HL-60/S4 treated with retinoic acid at 250 ng/mL for 4 days and 3 days (cell line): Measurements from ENCODE around the gene GPSM1.
"Not testable (repeated sequence)": the region's sequence is repeated elsewhere in the genome, so short reads cannot be mapped to it uniquely, and the experiment has no call there.

Experiments used
- in situ Hi-C: fragments of 300-500 bp; cut with MboI; formaldehyde crosslinking; loops from 2 replicates; pipeline ENCODE4 v1.7.0; 2022; ENCODE audit warnings: low sequenced_read_pairs

GPSM1 gene

DNA sequence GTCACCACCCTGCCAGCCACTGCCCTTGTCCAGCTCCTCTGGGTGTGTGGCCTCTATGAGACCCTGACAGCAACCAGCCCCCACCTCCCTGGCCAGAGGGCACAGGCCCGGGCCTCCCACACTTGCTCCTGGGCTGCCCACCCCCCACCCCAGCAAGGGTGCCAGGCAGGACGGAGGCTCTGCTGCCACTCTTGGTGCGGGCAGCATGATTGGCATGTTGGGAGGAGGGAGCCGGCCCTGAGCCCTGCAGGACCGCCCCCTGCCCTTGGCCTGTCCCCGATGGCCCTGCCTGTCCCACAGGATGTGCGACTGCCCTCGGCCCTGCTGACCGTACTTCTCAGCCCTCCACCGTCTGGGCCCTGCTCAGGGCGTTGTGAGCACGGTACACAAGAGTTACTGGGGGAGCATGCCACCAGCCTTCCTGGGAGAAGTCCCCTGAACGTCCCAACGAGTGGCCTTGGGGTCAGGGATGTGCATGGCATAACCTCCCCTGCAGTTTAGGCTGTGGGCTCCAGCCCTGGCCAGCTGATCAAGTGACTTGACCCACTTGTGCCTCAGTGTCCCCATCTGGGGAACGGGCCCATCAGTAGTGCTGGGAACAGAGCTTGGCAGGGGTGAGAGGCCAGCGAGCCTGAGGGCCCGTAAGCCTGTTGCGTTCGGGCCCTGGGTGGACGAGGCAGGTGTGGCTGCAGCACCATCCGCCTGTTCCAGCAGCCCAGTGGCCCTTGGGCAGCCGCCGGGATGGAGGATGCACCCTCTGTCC lies 16.0 kb downstream of the GPSM1 start:
- in situ Hi-C loops, result no loop called here

DNA sequence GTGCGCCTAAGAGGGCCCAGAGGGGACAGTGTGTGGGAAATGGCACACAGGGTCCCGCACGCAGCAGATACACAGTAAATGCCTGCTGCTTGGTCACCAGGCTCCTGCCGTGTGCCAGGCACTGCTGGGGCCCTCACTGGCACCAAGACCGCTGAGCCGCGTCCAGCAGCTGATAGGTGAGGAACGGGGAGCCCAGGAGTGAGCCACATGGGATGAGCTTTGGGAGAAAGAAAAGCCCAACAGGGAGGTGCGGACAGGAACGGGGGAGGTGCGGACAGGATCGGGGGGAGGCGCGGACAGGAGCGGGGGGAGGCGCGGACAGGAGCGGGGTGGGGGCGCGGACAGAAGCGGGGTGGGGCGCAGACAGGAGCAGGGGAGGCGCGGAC lies 16.5 kb downstream of the GPSM1 start:
- in situ Hi-C loops, result no loop called here

DNA sequence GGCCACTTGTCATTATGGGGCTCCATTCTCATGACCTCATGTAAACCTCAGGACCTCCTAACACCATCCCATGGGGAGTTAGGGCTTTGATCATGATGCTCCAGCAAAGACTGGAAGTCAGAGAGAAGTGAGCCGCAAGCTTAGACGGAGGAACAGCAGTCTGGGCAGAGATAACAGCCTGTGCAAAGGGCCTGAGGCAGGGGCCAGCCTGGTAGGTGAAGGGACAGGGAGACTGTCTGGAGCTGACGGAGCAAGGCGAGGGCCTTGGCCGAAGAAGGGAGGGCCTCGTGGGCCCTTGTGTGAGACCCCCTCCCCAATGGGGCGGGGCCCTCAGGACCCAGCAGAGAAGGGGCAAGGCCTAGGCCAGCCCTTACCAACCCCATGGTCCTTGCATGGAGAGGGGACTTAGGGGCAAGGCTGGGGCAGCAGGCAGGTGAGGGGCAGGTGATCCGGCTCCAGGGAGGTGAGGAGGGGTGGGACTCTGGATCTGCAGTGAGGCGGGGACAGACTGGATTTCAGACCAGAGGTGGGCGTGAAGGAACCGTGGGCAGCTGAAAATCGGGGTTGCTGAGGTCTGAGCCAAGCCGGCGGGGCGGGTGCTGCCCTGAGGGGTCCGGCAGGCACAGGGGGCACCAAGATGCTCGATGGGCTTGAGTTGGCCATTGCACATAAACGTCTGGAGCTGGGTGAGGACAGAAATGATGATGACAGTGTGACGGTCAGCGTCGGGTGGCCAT lies 17.4 kb downstream of the GPSM1 start:
- in situ Hi-C loops, result no loop called here

DNA sequence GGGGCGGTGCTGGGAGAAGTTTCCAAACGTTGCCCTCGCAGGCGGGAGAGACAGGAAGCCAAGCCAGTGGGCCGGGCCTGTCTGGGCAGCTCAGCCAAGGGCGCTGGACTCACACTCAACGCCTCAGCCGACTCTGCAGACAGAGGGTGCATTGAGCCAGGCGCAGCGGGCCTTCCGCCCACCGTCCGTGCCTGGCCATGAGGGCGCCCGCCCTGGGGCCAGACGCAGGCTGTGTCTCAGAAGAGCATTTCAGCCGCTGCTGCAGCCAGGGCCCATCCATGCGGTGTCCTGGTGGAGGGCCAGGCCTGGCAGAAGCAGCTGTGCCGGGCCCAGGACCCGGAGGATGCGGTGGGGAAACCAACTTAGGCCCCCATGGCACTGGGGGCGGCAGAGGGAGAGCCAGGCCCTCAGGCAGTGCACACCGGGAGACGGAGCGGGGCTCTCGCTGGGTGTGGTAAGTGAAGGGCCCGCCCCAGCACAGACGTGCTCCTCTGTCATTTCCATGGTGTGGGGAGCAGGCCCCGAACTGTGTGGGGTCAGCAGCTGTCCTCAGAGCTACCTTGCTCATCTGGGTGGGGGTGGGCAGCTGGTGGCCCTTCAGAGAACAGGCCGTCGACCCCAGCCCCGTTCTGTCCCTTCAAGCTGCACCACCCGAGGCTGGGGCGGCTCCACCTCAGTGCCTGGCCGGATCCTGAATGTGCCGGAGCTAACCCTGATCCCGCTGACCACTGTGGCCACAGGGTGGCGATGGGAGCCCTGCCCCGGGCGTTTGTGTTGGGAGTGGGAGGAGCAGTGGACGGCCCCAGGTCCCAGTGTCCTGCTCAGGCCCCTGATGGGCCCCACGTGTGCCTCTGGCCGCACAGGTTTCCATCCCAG lies 18.2 kb downstream of the GPSM1 start:
- in situ Hi-C loops, result no loop called here

DNA sequence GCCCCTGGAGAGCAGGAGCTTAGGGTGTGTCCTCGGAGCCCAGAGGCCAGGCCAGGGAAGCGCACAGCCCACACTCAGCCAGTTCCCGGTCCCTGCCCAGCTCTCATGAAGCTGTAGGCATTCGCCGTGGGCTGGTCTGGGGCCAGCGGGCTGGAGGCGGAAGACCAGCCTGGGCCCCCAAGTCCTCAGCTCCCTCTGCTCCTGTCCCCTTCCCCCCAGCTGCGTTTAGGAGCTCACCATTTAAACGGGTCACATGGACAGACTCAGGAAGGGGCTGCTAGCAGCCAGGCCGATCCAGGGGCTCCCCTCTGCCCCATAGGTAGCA lies 18.8 kb downstream of the GPSM1 start:
- in situ Hi-C loops, result no loop called here

DNA sequence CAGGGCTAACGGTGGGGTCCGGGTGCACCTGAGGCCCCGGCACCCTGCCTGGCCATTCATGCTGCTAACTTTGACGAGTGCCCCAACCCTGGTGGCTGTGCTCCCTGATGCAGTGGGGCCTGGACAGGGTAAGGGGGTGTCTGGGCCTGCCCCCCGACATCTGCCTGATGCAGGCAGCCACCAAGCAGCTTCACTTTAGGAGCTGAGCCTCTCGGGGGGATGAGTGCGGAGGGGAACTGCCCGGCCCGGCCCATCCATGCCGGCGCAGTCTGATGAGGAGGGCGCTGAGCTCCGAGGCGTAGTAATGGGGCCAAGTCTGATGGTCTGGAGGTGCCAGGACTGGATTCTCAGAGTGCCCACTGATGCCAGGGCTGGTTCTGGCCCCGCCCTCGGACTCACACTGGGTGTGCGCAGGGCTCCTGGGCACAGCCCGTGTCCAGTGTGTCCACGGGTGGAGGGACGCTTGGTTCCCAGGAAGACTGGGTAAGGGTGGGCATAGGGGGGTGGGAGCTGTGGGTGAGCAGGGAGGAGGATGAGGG lies 19.7 kb downstream of the GPSM1 start:
- in situ Hi-C loops, result no loop called here

DNA sequence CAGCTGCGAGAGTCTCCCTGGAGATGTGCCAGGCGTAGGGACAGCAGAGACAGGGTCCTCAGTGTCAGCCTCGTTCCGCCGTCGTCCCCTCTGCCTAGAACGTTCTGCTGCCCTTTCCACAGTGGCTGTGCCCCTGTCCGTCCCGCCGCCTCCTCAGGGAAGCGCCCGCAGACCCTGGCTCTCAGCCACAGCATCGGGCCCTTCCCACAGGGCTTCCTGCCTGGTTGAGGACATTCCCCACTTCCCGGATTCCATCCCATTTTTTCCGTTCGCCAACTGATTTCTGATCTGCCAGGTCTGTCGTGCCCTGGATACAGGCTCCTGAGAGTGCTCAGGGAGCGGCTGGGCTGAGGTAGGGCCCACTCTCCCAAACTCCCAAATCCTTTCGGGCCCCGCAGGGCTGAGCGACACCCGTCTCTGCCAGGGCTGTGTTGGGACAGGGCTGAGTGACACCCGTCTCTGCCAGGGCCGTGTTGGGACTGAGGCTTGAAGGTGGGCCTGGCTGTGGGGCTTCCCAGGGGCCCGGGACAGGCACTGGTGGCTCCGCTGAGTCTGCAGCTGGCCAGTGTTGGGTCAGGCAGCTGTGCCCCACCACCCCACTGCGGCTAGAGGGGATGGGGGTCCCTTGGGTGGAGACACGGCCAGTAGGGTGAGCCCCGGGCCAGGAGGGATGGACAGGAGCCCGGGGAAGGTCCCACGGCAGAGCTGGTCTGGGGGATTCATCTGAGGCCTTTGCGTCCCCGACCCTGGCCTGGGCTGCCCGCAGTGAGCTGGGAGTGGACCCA lies 20.3 kb downstream of the GPSM1 start:
- in situ Hi-C loops, result no loop called here

DNA sequence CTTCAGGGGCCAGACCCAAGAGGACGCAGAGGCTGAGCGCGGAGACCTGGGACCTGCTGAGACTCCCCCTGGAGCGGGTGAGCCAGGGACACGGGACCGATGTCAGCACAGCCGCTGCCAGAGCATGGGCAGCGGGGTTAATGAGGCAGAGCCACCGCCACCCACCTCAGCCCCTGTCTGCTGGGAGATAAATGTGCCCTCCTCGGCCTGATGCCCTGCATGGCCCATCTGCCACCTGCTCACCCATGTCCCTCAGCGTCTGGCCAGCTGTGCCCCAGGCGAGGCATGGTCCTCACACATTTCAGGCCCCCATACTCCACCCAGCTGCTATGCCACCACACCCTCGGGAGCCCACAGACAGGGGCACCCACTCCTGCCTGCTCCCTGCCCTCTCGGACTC lies 21.4 kb downstream of the GPSM1 start:
- in situ Hi-C loops, result no loop called here

DNA sequence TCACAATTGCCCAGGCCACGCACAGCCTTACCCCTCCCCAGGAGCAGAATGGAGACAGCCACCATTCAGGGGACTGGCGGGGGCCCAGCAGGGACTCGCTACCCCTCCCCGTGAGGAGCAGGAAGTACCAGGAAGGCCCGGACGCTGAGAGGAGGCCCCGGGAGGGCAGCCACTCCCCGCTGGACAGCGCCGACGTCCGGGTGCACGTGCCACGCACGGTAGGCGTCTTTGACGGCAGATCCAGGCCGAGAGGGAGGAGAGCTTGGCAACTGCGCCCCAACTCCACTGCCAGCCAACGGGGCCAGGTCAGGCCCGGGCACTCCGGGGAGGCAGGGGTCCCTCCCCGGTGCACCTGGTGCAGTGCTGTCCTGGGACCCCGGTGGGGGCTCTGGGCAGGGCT lies 22.2 kb downstream of the GPSM1 start:
- in situ Hi-C loops, result no loop called here

DNA sequence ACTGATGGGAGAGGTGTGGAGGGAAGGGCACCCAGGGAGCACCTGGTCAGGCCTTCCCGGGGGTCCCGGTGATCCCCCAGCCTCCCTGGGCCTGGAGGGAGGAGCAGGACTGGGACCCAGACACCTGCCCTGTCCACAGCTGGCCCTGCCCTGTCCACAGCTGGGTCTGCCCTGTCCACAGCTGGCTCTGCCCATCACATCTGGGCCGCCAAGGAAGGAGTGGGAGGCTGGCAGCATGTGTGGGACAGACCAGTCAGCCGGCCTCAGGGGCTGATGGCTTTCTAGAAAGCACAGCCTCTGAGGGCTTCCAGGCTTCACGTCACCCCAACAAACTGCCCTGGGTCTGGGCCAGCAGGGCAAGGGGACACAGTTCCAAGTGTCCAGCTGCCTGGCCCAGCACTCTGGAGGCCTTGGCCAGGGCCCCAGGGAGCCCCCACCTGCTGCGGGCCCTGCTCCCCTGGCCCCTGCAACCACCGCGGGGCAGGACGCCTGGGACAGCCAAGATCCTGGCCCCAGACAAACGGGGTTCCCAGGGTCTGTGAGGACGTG lies 24.0 kb downstream of the GPSM1 start:
- in situ Hi-C loops, result no loop called here

DNA sequence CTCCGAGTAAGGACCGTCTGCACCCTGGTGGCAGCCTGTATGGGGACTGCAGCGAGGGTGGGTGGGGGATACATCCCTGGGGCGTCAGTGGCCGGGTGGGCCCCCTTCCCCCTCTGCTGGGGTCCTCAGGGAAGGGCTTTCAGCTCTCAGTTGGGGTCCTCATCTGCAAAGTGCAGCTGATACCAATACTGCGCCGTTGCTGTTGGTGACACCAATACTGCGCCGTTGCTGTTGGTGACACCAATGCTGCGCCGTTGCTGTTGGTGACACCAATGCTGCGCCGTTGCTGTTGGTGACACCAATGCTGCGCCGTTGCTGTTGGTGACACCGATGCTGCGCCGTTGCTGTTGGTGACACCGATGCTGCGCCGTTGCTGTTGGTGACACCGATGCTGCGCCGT lies 24.5 kb downstream of the GPSM1 start:
- in situ Hi-C loops, result not testable (repeated sequence)

DNA sequence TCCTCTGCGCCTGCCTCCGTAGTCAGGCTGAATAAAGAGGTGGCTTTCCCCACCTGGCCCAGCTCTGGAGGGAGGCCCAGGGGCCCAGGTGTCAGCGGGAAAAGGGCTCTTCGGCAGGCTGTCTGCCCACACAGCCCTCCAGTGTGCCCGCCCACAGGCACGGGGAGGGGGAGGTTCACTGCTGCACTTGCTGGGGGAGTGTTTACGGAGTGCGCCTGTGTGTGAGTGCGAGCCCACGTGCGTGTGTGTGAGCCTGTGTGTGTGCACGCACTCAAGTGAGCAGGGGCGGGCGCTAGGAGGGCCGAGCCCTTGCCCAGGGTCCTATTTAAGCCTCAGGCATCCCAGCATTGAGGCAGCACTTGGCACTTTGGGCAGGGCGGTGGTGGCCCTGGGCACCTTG lies 25.3 kb downstream of the GPSM1 start:
- in situ Hi-C loops, result no loop called here

DNA sequence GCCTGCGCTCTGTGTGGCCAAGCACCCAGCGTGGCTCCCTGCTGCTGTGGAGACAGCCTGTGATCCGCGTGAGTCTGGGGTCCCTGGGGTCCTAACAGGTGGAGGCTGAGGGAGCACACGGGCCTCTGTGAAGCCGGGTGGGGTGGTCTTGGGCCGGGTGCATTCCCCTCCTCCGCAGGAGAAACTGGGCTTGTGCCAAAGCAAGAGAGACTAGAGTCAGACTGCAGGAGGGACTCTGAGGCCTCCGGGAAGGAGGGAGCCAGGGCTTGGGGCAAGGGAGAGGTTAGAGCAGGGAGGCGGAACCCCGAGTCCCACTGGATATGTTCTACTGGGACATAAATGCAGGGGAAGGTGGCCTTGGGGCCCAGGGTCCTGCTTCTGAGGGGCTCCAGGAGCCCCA lies 25.7 kb downstream of the GPSM1 start:
- in situ Hi-C loops, result no loop called here

DNA sequence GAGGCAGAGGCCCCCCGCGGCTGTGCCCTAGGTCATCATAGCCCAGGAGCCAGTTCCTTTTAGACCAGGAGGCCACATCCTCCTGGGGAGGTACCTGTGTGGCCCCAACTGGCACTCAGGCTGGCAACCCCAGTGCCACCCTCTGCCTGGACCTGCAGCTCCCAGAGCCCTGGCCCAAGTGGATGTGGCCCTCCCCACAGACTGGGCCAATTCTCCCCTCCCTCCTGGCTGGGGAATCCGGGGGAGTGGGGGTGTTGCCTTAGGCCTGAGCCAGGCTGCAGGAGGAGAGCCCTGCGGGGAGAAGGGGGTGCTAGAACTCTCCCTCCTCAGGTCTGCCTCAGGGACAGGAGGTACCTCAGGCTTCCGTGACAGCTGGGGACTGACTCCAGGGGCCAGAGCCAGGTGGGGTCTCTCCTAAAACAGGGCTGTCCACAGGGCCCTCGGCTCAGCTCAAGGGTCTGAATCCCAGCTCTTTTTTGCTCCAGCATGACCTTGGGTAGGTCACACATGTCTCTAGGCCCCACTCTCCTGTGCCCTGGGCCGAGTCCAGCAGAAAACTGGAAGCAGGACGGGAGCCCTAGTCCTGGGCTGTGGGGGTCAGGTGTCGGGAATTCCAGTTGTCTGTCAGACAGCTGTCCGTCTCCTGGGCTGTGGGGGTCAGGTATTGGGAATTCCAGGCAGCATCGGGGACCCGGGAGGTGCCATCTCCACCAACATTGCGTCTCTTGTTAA lies 26.6 kb downstream of the GPSM1 start:
- in situ Hi-C loops, result no loop called here

DNA sequence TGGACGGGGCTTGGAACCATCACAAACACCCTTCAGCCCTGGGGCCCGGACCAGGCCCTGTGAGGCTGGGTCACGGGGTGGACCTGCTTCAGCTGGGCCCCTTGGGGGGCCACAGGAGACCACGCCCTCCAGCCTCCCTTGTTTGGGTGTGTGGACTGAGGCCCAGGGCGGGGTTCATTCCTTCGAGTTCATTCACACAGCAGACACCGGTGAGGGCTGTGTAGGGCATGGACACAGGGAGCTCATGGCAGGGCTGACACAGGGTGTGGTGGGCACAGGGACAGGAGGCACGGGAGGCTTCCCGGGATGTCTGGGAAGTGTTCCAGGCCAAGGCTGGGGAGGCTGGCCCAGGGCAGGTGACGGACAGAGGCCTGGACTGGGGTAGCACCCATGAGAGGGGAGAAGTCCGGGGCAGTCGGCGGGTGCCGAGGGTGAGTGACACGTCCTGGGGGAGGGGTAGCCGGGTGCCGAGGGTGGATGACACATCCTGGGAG lies 27.3 kb downstream of the GPSM1 start:
- in situ Hi-C loops, result no loop called here

DNA sequence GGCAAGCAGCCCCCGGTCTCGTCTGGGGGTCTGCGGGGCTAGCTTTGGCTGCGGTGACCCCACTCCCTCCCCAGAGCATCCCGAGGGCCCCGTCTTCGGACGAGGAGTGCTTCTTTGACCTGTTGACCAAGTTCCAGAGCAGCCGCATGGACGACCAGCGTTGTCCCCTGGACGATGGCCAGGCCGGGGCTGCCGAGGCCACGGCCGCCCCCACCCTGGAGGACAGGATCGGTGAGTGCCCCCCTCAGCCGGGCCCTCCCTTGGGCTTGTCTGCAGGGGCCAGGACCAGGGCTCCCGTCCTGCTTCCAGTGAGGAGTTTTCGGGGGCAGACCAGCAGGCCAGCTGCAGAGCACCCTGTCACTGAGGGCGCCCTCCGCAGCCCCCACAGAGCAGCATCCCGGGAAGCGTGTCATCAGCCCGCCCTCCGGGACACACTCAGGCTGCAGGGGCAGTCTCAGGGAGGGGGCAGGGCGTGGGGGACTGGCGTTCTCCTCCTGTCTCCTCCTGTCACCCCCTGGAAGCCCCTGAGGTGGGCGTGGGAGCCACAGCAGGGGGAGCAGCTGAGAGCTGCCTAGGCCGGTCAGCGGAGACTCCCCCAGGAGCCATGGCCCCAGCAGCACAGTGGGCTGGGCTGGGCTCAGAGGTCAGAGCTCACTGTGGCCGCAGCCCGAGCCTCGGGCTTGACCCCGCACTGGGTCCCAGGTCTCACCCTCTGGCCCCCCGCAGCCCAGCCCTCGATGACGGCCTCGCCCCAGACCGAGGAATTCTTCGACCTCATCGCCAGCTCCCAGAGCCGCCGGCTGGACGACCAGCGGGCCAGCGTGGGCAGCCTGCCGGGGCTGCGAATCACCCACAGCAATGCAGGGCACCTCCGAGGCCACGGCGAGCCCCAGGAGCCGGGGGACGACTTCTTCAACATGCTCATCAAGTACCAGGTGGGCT lies 28.5 kb downstream of the GPSM1 start:
- in situ Hi-C loops, result no loop called here

DNA sequence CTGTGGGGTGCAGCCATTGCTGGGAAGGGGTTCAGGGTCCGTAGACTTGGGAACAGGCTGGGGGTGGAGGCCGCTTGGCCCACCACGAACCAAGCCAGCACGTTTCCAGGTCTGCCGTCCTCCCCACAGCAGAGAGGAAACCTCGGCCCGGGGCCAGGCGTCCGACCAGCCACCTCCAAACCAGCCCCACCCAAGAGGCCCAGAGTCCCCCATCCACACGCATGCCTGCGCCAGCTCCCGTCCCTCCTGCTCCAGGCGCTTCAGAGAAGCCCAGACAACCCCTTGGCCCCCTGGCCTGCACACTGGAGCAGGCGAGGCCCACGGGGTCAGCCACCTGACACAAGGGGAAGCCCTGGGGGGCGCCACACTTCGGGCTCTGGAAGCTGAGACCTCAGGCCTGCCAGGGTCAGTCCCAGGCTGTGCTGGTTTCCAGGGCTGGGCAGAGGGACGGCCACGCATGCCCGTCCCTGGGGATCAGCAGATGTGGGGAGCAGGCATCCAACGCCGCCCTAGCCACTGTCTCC lies 29.9 kb downstream of the GPSM1 start:
- in situ Hi-C loops, result no loop called here

DNA sequence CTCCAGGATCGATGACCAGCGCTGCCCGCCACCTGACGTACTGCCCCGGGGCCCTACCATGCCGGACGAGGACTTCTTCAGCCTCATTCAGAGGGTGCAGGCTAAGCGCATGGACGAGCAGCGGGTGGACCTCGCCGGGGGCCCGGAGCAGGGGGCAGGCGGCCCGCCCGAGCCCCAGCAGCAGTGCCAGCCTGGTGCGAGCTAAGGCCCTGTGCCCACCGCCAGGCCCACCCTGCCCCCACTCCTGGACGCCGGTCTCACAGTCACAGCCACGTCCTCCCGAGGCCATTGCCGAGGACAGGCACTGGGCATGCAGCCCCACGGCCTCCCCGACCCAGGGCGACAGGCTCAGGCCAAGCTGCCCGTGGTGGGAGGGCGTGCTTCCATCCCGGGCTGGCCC lies 30.7 kb downstream of the GPSM1 start:
- in situ Hi-C loops, result no loop called here
